ENCODE results near the gene ESRP2. TPM values are rescaled to one million over a fixed set of nuclear protein-coding genes. Genes with fewer than 3 reads are reported as not detected.
A peak's percentile ranks its signal among the peaks of the same experiment; 100 is the strongest.

Gene ESRP2
- total RNA-seq, 1 donor from 2014 or later: 5.4 TPM

DNA sequence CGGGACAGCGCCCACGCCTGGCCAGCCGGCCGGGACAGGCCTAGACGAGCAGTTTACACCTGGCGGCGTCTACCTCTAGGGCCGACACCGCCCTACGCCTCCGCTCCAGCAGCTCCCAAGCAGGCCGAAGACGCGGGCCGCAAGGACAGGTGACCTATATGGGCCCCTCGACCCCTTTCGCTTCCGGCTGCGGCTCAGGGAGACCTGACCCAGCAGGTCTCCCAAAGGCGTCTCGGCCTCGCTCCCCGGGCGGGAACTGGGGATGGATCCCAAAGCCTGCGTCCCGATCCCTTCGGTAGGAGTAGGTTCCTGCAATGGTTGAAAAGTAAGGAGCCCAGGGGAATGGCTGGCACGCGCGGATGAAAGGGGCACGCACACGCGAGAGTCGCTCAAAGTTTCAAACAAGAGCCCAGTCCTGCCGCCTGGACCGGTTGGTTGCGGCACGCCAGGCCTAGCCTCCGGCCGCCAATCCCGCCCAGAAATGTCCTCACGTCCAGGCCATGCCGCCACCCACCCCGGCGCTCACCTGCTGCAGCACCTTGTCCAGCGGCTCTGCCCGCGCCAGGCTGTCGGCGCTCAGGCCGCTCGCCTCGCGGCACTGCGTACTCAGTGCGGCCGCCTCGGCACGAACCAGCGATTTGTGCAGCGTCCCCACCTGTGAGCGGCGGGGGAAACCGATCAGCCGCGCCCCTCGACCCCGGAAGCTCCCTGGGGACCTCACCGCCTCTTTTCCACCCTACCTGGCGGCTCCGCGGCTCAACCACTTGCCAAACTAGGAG is 630 bp downstream of the ESRP2 start:
- peaks cover 3% of the 10 kb centered on the region for H3K9me3 Mint-ChIP-seq
- peaks cover 34% of the 10 kb centered on the region for H3K27me3 Mint-ChIP-seq (ENCODE audit: insufficient read depth, low read depth)
- Histone ChIP-seq H3K27me3 (peaks cover 48% of the 10 kb centered on the region), H3K36me3 (no peaks in the 10 kb centered on the region), H3K79me2 (ENCODE audit: low read depth) (no peaks in the 10 kb centered on the region), H3K4me3 (peak overlapping the region; percentile 47), H3F3A (ENCODE audit: low read depth) (peaks cover 44% of the 10 kb centered on the region), H2AFZ (replicated peaks) (no peak overlapping the region), H3K4me2 (peak overlapping the region; percentile 81), H3K4me1 (peaks cover 19% of the 10 kb centered on the region), H3K9me3 (ENCODE audit: low read depth) (no peaks in the 10 kb centered on the region), H3K27ac (no peak overlapping the region), H4K20me1 (ENCODE audit: low read depth) (peaks cover 13% of the 10 kb centered on the region), H3K9ac (no peak overlapping the region)
- peaks cover 4% of the 10 kb centered on the region for H3K36me3 Mint-ChIP-seq
- no peak overlapping the region for H3K27ac Mint-ChIP-seq
- peak; percentile 65 for TF ChIP-seq EZH2phosphoT487 (IDR thresholded peaks at IDR 0.05)
- peak; percentile 93 for TF ChIP-seq EZH2 (IDR thresholded peaks at IDR 0.05)
- TF ChIP-seq, protein P1, sequence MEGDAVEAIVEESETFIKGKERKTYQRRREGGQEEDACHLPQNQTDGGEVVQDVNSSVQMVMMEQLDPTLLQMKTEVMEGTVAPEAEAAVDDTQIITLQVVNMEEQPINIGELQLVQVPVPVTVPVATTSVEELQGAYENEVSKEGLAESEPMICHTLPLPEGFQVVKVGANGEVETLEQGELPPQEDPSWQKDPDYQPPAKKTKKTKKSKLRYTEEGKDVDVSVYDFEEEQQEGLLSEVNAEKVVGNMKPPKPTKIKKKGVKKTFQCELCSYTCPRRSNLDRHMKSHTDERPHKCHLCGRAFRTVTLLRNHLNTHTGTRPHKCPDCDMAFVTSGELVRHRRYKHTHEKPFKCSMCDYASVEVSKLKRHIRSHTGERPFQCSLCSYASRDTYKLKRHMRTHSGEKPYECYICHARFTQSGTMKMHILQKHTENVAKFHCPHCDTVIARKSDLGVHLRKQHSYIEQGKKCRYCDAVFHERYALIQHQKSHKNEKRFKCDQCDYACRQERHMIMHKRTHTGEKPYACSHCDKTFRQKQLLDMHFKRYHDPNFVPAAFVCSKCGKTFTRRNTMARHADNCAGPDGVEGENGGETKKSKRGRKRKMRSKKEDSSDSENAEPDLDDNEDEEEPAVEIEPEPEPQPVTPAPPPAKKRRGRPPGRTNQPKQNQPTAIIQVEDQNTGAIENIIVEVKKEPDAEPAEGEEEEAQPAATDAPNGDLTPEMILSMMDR (IDR thresholded peaks at IDR 0.05): peak; percentile 37
- peak overlapping the region; percentile 63 for H3K4me3 Mint-ChIP-seq
- H3K4me1 Mint-ChIP-seq: peaks cover 14% of the 10 kb centered on the region
- DNase-seq (ENCODE audit: low spot score): peak; percentile 55

DNA sequence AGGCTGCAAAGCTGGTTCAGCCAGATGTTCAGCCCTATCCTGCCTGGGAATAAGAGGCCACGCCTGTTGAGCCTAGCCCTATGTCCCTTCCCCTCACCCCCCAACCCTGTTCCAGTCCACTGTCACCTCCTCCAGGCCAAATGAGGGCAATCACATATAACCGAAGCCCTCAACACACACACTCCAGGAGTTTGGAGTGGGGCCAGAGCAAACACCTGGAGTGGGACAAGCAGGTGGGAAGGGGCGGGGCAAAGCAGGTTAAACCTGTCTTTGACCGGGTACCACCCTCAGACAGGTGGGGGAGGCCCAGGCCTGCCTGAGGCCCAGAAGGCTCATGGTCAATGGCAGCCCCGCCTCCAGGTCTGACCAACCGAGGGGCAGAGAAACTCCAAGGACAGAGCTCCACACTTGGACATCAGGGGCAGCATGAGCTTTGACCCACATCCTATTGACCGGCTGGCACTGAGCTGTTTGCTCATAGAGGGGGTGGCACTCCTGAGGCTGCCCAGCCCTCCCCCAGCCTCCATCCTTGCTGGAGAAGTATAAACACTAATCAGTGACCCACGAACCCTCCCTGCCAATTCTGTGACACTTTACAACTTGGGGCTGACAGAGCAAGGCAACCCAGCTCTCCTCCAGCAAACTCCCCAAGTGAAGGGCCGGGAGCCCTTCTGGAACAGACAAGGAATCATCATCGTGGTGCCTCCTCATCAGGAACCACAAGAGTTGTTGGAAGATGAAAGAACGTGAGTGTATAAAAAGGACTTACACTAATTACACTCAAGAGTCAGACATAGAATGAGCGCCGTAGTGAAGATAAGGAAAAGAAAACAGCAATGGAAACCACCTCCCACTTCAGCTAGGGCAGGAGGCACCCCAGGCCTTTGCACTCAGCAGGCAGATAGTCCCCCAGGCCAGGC is 1.5 kb downstream of the ESRP2 start:
- H3K4me3 ChIP-seq: peak overlapping the region; percentile 47
- DNase-seq (ENCODE audit: low spot score): no peak
- peaks cover 3% of the 10 kb centered on the region for H3K9me3 Mint-ChIP-seq

DNA sequence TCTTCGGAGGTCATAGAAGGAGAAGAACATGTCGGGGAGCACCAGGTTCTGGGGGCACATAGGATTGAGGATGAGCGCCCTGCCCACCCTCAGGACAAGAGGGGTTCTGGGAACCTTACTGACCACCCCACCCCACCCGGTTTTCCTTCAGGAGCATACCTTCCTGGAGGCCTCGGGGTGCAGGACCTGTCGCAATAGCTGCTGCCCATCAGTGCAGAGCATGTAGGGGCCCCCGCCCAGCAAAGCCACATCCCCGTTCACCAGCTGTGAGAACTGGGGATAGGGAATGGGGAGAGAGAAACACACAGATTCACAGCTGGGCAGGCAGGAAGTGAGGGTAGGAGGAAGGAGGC is 2.1 kb downstream of the ESRP2 start:
- peaks cover 31% of the 10 kb centered on the region for H3K27me3 Mint-ChIP-seq (ENCODE audit: insufficient read depth, low read depth)
- no peak for DNase-seq (ENCODE audit: low spot score)
- Histone ChIP-seq H3K27ac (no peak overlapping the region), H3K27me3 (peaks cover 35% of the 10 kb centered on the region), H3F3A (ENCODE audit: low read depth) (peaks cover 41% of the 10 kb centered on the region), H2AFZ (replicated peaks) (no peak overlapping the region), H3K9ac (no peak overlapping the region), H3K4me3 (no peak overlapping the region), H3K4me2 (no peak overlapping the region), H3K4me1 (peaks cover 19% of the 10 kb centered on the region), H4K20me1 (ENCODE audit: low read depth) (peaks cover 22% of the 10 kb centered on the region), H3K79me2 (ENCODE audit: low read depth) (no peaks in the 10 kb centered on the region), H3K36me3 (no peaks in the 10 kb centered on the region), H3K9me3 (ENCODE audit: low read depth) (no peaks in the 10 kb centered on the region)
- H3K4me3 Mint-ChIP-seq: no peak overlapping the region
- H3K9me3 Mint-ChIP-seq: peaks cover 2% of the 10 kb centered on the region
- TF ChIP-seq, protein P1 (IDR thresholded peaks at IDR 0.05): no peak
- TF ChIP-seq EZH2 (IDR thresholded peaks at IDR 0.05): no peak
- no peak for TF ChIP-seq EZH2phosphoT487 (IDR thresholded peaks at IDR 0.05)
- H3K4me1 Mint-ChIP-seq: peaks cover 14% of the 10 kb centered on the region
- H3K36me3 Mint-ChIP-seq: peaks cover 4% of the 10 kb centered on the region
- H3K27ac Mint-ChIP-seq: no peak overlapping the region

More for the DNA sequence above, 1.5 kb downstream of the ESRP2 start:
- Histone ChIP-seq H3F3A (ENCODE audit: low read depth) (peaks cover 41% of the 10 kb centered on the region), H3K9ac (no peak overlapping the region), H3K9me3 (ENCODE audit: low read depth) (no peaks in the 10 kb centered on the region), H2AFZ (replicated peaks) (no peak overlapping the region), H4K20me1 (ENCODE audit: low read depth) (peaks cover 21% of the 10 kb centered on the region), H3K4me1 (peaks cover 19% of the 10 kb centered on the region), H3K27ac (no peak overlapping the region), H3K4me2 (peak overlapping the region; percentile 81), H3K27me3 (peaks cover 41% of the 10 kb centered on the region), H3K79me2 (ENCODE audit: low read depth) (no peaks in the 10 kb centered on the region), H3K36me3 (no peaks in the 10 kb centered on the region)
- peaks cover 14% of the 10 kb centered on the region for H3K4me1 Mint-ChIP-seq
- peaks cover 32% of the 10 kb centered on the region for H3K27me3 Mint-ChIP-seq (ENCODE audit: insufficient read depth, low read depth)
- peaks cover 4% of the 10 kb centered on the region for H3K36me3 Mint-ChIP-seq
- H3K27ac Mint-ChIP-seq: no peak overlapping the region
- TF ChIP-seq EZH2 (IDR thresholded peaks at IDR 0.05): no peak
- TF ChIP-seq EZH2phosphoT487 (IDR thresholded peaks at IDR 0.05): no peak
- TF ChIP-seq, protein P1 (IDR thresholded peaks at IDR 0.05): no peak
- peak overlapping the region; percentile 44 for H3K4me3 Mint-ChIP-seq
